ENCODE measurements around the gene CES1.
A peak's percentile ranks its signal among the peaks of the same experiment; 100 is the strongest.

The CES1 gene

DNA sequence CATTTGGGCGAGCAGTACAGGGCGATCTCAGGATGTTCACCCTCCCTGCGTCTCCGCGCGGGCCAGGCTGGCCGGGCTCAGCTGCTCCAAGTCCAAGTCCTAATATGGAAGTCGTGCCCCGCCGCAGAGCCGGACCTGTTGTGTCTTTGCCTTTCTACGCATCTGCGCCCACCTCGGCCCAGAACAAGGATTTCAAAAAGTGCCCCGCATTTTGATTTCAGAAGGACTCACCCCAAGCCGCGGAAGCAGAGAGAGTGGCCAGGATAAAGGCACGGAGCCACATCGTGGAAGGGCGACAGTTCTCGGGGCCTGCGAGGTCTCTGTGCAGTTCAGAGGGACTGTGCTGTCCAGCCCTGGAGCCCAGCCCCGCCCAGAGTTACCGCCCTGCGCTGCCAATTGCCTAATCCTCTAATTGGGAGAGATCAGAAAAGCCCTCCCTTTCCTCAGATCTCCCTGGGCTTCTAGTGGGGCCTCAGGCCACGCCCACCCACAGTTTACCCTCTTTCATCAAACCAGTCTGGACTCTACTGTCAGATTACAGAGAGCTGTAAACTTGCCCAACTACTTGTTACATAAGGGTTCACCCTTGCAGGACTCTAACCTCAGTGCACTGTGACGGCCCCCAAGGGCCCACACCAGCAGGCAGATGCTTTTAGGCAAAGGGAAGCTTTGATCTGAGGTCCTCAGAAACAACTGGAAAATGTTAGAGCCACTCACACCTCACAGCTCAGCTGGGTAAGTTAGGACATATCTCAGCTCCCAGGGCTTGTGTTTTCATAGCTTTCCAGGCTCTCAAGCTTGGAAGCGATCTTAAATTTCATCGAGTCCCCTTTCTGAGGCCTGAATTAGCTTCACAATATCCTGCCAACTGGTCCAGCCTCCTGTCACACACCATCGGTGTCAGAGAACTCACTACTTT, at the start of gene CES1:
Gene CES1 (minus strand): TSS at position 324 of the 919 bp plus-strand sequence. CDS start 41 bp downstream, at position 283.
- no peaks in the 10 kb centered on the region for H3K9me3 ChIP-seq (ENCODE audit: insufficient read depth, low read length)
- DNase-seq (ENCODE audit: low read depth, low spot score) = no peak
- no peaks in the 10 kb centered on the region for H3K36me3 ChIP-seq (ENCODE audit: insufficient read depth, insufficient read length, low read length)
- H3K9ac ChIP-seq (ENCODE audit: insufficient read length, low read depth) = no peak within 1 kb of the TSS
- no peak within 1 kb of the TSS for H3K4me3 ChIP-seq (ENCODE audit: insufficient read length, low read depth)
- H3K27me3 ChIP-seq (ENCODE audit: insufficient read depth, insufficient read length) = no peaks in the 10 kb centered on the region
- no peak for TF ChIP-seq YY1 (IDR thresholded peaks at IDR 0.05; ENCODE audit: insufficient read depth, insufficient read length)
- no peak for TF ChIP-seq ZNF274 (IDR thresholded peaks at IDR 0.05; ENCODE audit: low read depth, low read length)
- TF ChIP-seq SUZ12 (IDR thresholded peaks at IDR 0.05; ENCODE audit: extremely low read depth, insufficient read depth, insufficient read length) = no peak
- no peaks in the 10 kb centered on the region for H3K4me1 ChIP-seq (ENCODE audit: insufficient read depth, insufficient read length)

DNA sequence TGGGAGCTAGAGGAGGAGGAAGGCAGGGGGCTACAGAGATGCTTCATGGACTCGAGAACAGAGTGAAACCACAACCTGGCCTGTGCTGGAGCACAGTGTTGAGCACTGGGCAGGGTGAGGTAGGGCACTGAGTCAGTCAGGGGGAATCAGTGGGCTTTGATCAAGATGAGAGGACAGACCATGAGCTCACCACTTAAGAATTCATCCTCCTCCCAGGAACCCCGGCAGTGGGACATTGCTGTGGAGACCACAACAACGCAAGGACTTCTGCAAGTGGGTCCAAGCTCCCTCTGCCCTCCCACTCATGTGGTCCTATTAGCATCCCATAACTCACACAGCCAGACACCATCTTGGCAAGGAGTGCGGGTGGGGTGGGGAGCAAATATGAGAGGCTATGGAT, 44.0 kb upstream of the CES1 start:
- peaks cover 4% of the 10 kb centered on the region; the same call in 1 of the 2 replicates for H3K9me3 ChIP-seq (ENCODE audit: insufficient read depth, low read length)
- H3K9ac ChIP-seq (ENCODE audit: insufficient read length, low read depth) = no peak overlapping the region
- TF ChIP-seq SUZ12 (IDR thresholded peaks at IDR 0.05; ENCODE audit: extremely low read depth, insufficient read depth, insufficient read length) = no peak
- no peak for TF ChIP-seq YY1 (IDR thresholded peaks at IDR 0.05; ENCODE audit: insufficient read depth, insufficient read length)
- TF ChIP-seq ZNF274 (IDR thresholded peaks at IDR 0.05; ENCODE audit: low read depth, low read length) = no peak
- DNase-seq (ENCODE audit: low read depth, low spot score) = peak; percentile 65
- H3K4me3 ChIP-seq (ENCODE audit: insufficient read length, low read depth) = no peak overlapping the region
- no peaks in the 10 kb centered on the region for H3K36me3 ChIP-seq (ENCODE audit: insufficient read depth, insufficient read length, low read length)
- no peaks in the 10 kb centered on the region for H3K4me1 ChIP-seq (ENCODE audit: insufficient read depth, insufficient read length)
- no peaks in the 10 kb centered on the region for H3K27me3 ChIP-seq (ENCODE audit: insufficient read depth, insufficient read length)

DNA sequence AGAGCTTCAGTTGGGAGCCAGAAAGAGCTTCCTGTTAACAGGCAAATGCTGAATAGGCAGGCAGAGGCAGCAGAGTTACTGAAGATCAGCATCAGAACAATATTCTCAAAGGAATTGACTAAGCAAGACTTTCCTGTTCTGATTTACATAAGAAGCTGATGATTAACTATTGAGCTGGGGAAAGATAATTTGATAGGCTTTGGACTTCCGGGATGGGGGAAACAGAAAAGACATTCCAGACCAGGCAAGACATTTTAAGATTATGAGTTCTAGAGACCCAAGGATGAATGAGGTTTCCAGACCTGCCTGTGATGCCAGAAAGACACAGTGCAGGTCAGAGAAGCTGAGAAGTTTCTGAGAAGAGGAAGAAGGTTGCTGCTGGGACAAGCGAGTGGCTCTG, 42.4 kb upstream of the CES1 start, which contains the start of gene CES5A:
Gene CES5A (minus strand): TSS at position 101 of the 400 bp plus-strand sequence. CDS start 152 bp downstream, outside the sequence.
- H3K36me3 ChIP-seq (ENCODE audit: insufficient read depth, insufficient read length, low read length) = no peaks in the 10 kb centered on the region
- no peak for DNase-seq (ENCODE audit: low read depth, low spot score)
- TF ChIP-seq SUZ12 (IDR thresholded peaks at IDR 0.05; ENCODE audit: extremely low read depth, insufficient read depth, insufficient read length) (no peak), YY1 (IDR thresholded peaks at IDR 0.05; ENCODE audit: insufficient read depth, insufficient read length) (no peak), ZNF274 (IDR thresholded peaks at IDR 0.05; ENCODE audit: low read depth, low read length) (no peak)
- no peak within 1 kb of the TSS for H3K4me3 ChIP-seq (ENCODE audit: insufficient read length, low read depth)
- no peaks in the 10 kb centered on the region for H3K27me3 ChIP-seq (ENCODE audit: insufficient read depth, insufficient read length)
- no peaks in the 10 kb centered on the region for H3K4me1 ChIP-seq (ENCODE audit: insufficient read depth, insufficient read length)
- peaks cover 4% of the 10 kb centered on the region; the same call in 1 of the 2 replicates for H3K9me3 ChIP-seq (ENCODE audit: insufficient read depth, low read length)
- H3K9ac ChIP-seq (ENCODE audit: insufficient read length, low read depth) = no peak within 1 kb of the TSS

DNA sequence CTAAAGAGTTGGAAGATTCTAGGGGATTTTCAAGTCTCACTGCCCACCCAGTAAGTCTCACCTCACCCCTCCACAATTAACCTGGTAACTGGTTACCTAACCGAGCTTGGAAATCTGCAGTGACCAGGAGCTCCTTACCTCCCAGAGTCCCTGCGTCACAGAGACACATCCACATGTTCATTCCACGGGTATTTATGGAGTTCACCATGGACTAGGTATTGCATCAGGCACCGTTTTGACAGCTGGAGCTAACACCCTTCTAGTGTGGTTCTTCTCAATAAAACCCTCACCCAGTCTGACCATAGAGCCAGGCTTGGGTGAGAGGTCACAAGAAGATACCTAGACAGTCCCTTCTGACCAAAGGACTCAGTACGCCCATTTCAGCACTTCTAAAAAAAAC, 40.2 kb upstream of the CES1 start:
- no peak for TF ChIP-seq YY1 (IDR thresholded peaks at IDR 0.05; ENCODE audit: insufficient read depth, insufficient read length)
- TF ChIP-seq ZNF274 (IDR thresholded peaks at IDR 0.05; ENCODE audit: low read depth, low read length) = no peak
- no peak for TF ChIP-seq SUZ12 (IDR thresholded peaks at IDR 0.05; ENCODE audit: extremely low read depth, insufficient read depth, insufficient read length)
- peaks cover 4% of the 10 kb centered on the region; the same call in 1 of the 2 replicates for H3K9me3 ChIP-seq (ENCODE audit: insufficient read depth, low read length)
- H3K9ac ChIP-seq (ENCODE audit: insufficient read length, low read depth) = no peak overlapping the region
- H3K36me3 ChIP-seq (ENCODE audit: insufficient read depth, insufficient read length, low read length) = no peaks in the 10 kb centered on the region
- H3K4me3 ChIP-seq (ENCODE audit: insufficient read length, low read depth) = no peak overlapping the region
- no peak for DNase-seq (ENCODE audit: low read depth, low spot score)
- H3K4me1 ChIP-seq (ENCODE audit: insufficient read depth, insufficient read length) = no peaks in the 10 kb centered on the region
- no peaks in the 10 kb centered on the region for H3K27me3 ChIP-seq (ENCODE audit: insufficient read depth, insufficient read length)

DNA sequence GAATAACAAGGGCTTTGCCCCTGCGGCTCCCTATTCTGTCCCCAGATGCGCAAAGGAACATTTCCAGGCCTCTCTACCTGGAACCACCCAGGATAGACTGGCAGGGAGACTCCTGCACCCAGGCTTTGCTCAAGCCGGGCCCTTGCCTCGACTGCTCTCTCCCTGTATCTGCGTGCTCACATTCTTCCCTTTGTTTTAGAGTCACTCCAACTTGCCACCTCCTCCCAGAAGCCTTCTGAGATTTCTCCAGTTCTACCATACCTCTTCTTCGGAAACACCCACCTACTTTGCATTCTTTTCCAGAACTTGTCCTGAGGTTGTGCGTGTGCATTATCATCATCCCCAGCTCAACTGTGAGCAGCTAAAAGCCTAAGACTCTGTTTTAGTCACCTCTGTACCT, 39.2 kb upstream of the CES1 start:
- H3K9ac ChIP-seq (ENCODE audit: insufficient read length, low read depth) = no peak overlapping the region
- no peaks in the 10 kb centered on the region for H3K36me3 ChIP-seq (ENCODE audit: insufficient read depth, insufficient read length, low read length)
- H3K27me3 ChIP-seq (ENCODE audit: insufficient read depth, insufficient read length) = no peaks in the 10 kb centered on the region
- TF ChIP-seq ZNF274 (IDR thresholded peaks at IDR 0.05; ENCODE audit: low read depth, low read length) (no peak), YY1 (IDR thresholded peaks at IDR 0.05; ENCODE audit: insufficient read depth, insufficient read length) (no peak), SUZ12 (IDR thresholded peaks at IDR 0.05; ENCODE audit: extremely low read depth, insufficient read depth, insufficient read length) (no peak)
- H3K4me3 ChIP-seq (ENCODE audit: insufficient read length, low read depth) = no peak overlapping the region
- no peak for DNase-seq (ENCODE audit: low read depth, low spot score)
- H3K4me1 ChIP-seq (ENCODE audit: insufficient read depth, insufficient read length) = no peaks in the 10 kb centered on the region
- peaks cover 4% of the 10 kb centered on the region; the same call in 1 of the 2 replicates for H3K9me3 ChIP-seq (ENCODE audit: insufficient read depth, low read length)

DNA sequence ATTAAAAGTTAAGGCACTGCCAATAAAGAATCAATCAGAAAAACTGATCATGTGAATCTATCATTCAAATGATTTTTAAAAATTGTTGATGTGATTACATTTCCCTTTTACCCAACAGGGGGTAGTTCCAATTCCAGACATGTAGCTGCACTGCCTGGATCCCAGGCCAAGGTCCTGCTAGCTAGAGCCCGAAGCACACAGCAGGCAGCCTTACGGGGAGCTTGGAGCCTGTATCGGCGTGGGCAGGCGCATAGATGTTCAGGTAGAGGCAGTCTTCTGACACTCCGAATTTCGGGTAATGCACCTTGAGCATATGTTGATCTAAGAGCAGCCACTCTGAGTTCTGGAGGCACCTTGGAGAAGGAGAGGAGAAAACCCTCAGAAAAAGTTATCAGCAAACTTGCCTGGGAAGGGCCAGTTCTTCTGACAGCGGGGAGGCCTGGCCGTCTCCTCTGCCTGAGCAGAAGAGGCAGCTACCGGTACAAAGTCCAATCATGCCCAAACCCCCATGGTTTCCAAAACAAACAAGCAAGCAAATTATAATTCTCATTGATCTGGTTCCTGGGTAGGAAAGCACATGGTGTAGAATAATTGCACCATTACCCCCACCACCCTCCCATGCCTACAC, 38.6 kb upstream of the CES1 start:
- H3K4me1 ChIP-seq (ENCODE audit: insufficient read depth, insufficient read length) = no peaks in the 10 kb centered on the region
- no peaks in the 10 kb centered on the region for H3K27me3 ChIP-seq (ENCODE audit: insufficient read depth, insufficient read length)
- no peak for DNase-seq (ENCODE audit: low read depth, low spot score)
- H3K9ac ChIP-seq (ENCODE audit: insufficient read length, low read depth) = no peak overlapping the region
- peaks cover 4% of the 10 kb centered on the region; the same call in 1 of the 2 replicates for H3K9me3 ChIP-seq (ENCODE audit: insufficient read depth, low read length)
- TF ChIP-seq ZNF274 (IDR thresholded peaks at IDR 0.05; ENCODE audit: low read depth, low read length) (no peak), SUZ12 (IDR thresholded peaks at IDR 0.05; ENCODE audit: extremely low read depth, insufficient read depth, insufficient read length) (no peak), YY1 (IDR thresholded peaks at IDR 0.05; ENCODE audit: insufficient read depth, insufficient read length) (no peak)
- no peaks in the 10 kb centered on the region for H3K36me3 ChIP-seq (ENCODE audit: insufficient read depth, insufficient read length, low read length)
- no peak overlapping the region for H3K4me3 ChIP-seq (ENCODE audit: insufficient read length, low read depth)

DNA sequence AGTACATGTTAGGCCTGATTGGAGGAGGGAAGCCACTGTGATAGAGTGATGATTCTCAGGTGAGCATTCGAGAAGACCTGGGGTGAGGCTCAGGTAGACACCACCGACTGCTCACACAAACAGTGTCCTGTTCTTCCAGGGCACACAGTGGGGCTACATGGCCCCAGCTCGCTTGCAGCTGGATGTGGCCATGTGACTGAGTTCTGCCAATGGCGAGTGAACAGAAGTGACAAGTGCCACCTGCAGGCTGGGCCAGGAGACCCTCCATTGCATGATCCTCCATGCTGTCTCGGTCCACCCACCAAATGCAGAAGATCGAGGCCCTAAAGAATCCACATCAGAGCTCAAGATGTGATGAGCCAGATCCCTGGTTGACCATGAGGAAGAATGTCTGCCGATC, 36.1 kb upstream of the CES1 start:
- no peak for DNase-seq (ENCODE audit: low read depth, low spot score)
- Histone ChIP-seq H3K4me3 (ENCODE audit: insufficient read length, low read depth) (no peak overlapping the region), H3K27me3 (ENCODE audit: insufficient read depth, insufficient read length) (no peaks in the 10 kb centered on the region), H3K4me1 (ENCODE audit: insufficient read depth, insufficient read length) (no peaks in the 10 kb centered on the region), H3K9me3 (ENCODE audit: insufficient read depth, low read length) (peaks cover 4% of the 10 kb centered on the region; the same call in 1 of the 2 replicates), H3K9ac (ENCODE audit: insufficient read length, low read depth) (no peak overlapping the region), H3K36me3 (ENCODE audit: insufficient read depth, insufficient read length, low read length) (no peaks in the 10 kb centered on the region)
- TF ChIP-seq SUZ12 (IDR thresholded peaks at IDR 0.05; ENCODE audit: extremely low read depth, insufficient read depth, insufficient read length) = no peak
- no peak for TF ChIP-seq YY1 (IDR thresholded peaks at IDR 0.05; ENCODE audit: insufficient read depth, insufficient read length)
- no peak for TF ChIP-seq ZNF274 (IDR thresholded peaks at IDR 0.05; ENCODE audit: low read depth, low read length)
